ENCODE measurements around the gene TMEM240.

Gene TMEM240

GRCh38 chr1:1544544-1544943, 4.1 kb upstream of the TMEM240 start:
- TF ChIP-seq, protein P1, sequence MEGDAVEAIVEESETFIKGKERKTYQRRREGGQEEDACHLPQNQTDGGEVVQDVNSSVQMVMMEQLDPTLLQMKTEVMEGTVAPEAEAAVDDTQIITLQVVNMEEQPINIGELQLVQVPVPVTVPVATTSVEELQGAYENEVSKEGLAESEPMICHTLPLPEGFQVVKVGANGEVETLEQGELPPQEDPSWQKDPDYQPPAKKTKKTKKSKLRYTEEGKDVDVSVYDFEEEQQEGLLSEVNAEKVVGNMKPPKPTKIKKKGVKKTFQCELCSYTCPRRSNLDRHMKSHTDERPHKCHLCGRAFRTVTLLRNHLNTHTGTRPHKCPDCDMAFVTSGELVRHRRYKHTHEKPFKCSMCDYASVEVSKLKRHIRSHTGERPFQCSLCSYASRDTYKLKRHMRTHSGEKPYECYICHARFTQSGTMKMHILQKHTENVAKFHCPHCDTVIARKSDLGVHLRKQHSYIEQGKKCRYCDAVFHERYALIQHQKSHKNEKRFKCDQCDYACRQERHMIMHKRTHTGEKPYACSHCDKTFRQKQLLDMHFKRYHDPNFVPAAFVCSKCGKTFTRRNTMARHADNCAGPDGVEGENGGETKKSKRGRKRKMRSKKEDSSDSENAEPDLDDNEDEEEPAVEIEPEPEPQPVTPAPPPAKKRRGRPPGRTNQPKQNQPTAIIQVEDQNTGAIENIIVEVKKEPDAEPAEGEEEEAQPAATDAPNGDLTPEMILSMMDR (IDR thresholded peaks at IDR 0.05; ENCODE audit: low read depth, low read length, missing control alignments), result no peak
- DNase-seq (ENCODE audit: low read depth), result no peak
- H3K4me3 ChIP-seq (ENCODE audit: low read depth, low read length), result no peak overlapping the region

GRCh38 chr1:1543706-1544099, 3.3 kb upstream of the TMEM240 start:
- TF ChIP-seq, protein P1 (IDR thresholded peaks at IDR 0.05; ENCODE audit: low read depth, low read length, missing control alignments), result no peak
- no peak for DNase-seq (ENCODE audit: low read depth)
- no peak overlapping the region for H3K4me3 ChIP-seq (ENCODE audit: low read depth, low read length)

- DNase-seq (ENCODE audit: low read depth), result no peak
- TF ChIP-seq, protein P1 (IDR thresholded peaks at IDR 0.05; ENCODE audit: low read depth, low read length, missing control alignments), result no peak
- no peak overlapping the region for H3K4me3 ChIP-seq (ENCODE audit: low read depth, low read length)
These were observed 2.6 kb upstream of the TMEM240 start for GRCh38 chr1:1542766-1543705.

DNA sequence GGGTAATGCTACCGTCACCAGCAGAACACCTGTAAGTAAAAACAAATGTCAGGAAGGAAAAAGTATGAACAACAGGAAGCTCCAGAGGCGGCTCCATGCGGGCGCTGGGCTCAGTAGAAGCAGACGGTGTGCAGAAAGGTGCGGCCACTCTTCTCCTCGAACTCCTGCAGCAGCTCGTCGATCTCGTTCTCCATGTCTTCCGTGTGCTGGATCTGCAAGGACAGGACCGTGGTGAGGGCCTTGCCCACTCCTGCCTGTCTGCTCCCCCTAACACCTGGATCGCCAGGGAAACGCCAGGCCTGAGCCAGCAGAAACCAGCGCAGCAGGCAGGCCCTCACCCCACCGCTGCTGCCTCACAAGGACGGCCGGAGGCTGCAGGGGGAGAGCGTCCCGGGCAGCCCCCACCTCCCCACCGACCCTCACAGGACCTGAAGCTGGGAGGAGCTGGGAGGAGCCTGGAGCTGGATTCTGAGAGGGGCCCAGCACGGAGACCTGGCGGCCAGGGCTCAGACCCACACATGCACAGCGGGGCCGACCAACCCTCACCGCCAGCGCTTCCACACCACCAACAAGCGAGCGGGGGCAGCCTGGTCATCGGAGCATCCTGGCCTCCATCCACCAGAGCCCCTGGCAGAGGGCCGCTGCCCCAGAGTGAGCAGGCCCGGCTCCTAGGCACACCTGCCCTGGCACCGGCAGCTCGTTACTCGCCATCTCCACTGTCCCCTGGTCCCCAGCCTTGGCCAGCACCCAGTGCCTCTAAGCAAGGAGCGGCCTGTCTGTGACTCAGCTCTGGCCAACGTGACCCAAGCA, 1.7 kb upstream of the TMEM240 start:
- H3K4me3 ChIP-seq (ENCODE audit: low read depth, low read length), result no peak overlapping the region
- DNase-seq (ENCODE audit: low read depth), result no peak
- TF ChIP-seq, protein P1 (IDR thresholded peaks at IDR 0.05; ENCODE audit: low read depth, low read length, missing control alignments), result no peak

- TF ChIP-seq, protein P1 (IDR thresholded peaks at IDR 0.05; ENCODE audit: low read depth, low read length, missing control alignments), result no peak
- no peak overlapping the region for H3K4me3 ChIP-seq (ENCODE audit: low read depth, low read length)
- no peak for DNase-seq (ENCODE audit: low read depth)
These were observed 599 bp upstream of the TMEM240 start for GRCh38 chr1:1540818-1541628.

GRCh38 chr1:1539310-1540089, 924 bp downstream of the TMEM240 start:
- TF ChIP-seq, protein P1 (IDR thresholded peaks at IDR 0.05; ENCODE audit: low read depth, low read length, missing control alignments), result no peak
- no peak overlapping the region for H3K4me3 ChIP-seq (ENCODE audit: low read depth, low read length)
- no peak for DNase-seq (ENCODE audit: low read depth)

Measured in GM12864 (cell line).